HepG2 (cell line): ENCODE data around the gene SERINC2. TPM values are rescaled to one million over a fixed set of nuclear protein-coding genes. Genes with fewer than 3 reads are reported as not detected.
A peak's percentile ranks its signal among the peaks of the same experiment; 100 is the strongest.

ENCODE experiments used
- ATAC-seq: fragments of 200-7000 bp; cut with Tn5 transposase; 3 replicates; pipeline ENCODE4 v1.9.1; 2020; ENCODE audit warnings: mild to moderate bottlenecking, moderate library complexity
- BruUV-seq: library from RNA; stranded (reverse); fragments of 400-500 nt; replicated peaks from 2 replicates; lab custom pipeline; 2021; lab: Mats Ljungman, UMichigan
- CTCF ChIA-PET: fragments of 300-600 bp; formaldehyde crosslinking; extraction: SDS; loops from one replicate; lab custom pipeline; 2021; ENCODE audit warnings: low total read pairs, inconsistent platforms, low intra/inter-chr PET ratio; lab: Yijun Ruan, JAX
- POLR2A ChIA-PET: fragments of 350-600 bp; sonication (Branson Sonifier 250); formaldehyde crosslinking; loops from one replicate; lab custom pipeline; 2020; ENCODE audit warnings: antibody characterized with exemption, inconsistent platforms; lab: Yijun Ruan, JAX
- DNase-seq: peaks from one replicate; pipeline ENCODE4 v3.0.0-alpha.2; 2015; ENCODE audit warnings: low spot score
- FAIRE-seq: peaks from 3 replicates; lab custom pipeline; 2011; peaks lifted over from hg19 to GRCh38; lab: Jason Lieb, UNC
- H2AFZ ChIP-seq: one replicate; pipeline ENCODE4 v1.6.1; 2011; ENCODE audit warnings: low read length, inconsistent platforms
- H3K27ac ChIP-seq: fragments of 300-600 bp; 3 replicates; pipeline ENCODE4 v1.8.0; 2011; ENCODE audit warnings: mixed run types, mild to moderate bottlenecking, mixed read lengths, low read length, inconsistent platforms; ENCODE audit not compliant: insufficient read depth; ENCODE audit errors: extremely low read length
- H3K27me3 ChIP-seq, 2 experiments: fragments of 200-600 bp in 1 of 2; 2 replicates in 1 of 2; 3 replicates in 1 of 2; pipeline versions ENCODE4 v1.6.0 to v1.8.0; 2011; ENCODE audit warnings: low read length in 2 of 2, mild to moderate bottlenecking in 2 of 2, moderate library complexity in 2 of 2, inconsistent platforms in 1 of 2; ENCODE audit not compliant: insufficient read depth in 2 of 2, control insufficient read depth in 1 of 2
- H3K36me3 ChIP-seq, 2 experiments: fragments of 200-600 bp in 1 of 2; replicated peaks in 1 of 2; 2 replicates in 1 of 2; 3 replicates in 1 of 2; pipeline versions ENCODE4 v1.5.1 to v1.8.0; 2011; ENCODE audit warnings: low read length in 2 of 2, inconsistent platforms in 1 of 2; ENCODE audit not compliant: insufficient read depth in 2 of 2, control insufficient read depth in 1 of 2
- H3K4me1 ChIP-seq: 2 replicates; pipeline ENCODE4 v1.5.1; 2012; ENCODE audit warnings: low read length, inconsistent platforms; ENCODE audit not compliant: insufficient read depth
- H3K4me2 ChIP-seq: 2 replicates; pipeline ENCODE4 v1.6.0; 2011; ENCODE audit warnings: low read depth, low read length, inconsistent platforms
- H3K4me3 ChIP-seq, 3 experiments: fragments of 200-600 bp in 1 of 3; sonication (generic), shearing (Covaris generic) in 1 of 3; replicated peaks in 1 of 3; 2 replicates each; pipeline ENCODE4 v1.5.1; 2011 to 2016; ENCODE audit warnings: low read length in 3 of 3, inconsistent platforms in 2 of 3, low read depth in 2 of 3, mild to moderate bottlenecking in 2 of 3, control low read depth in 1 of 3, mixed read lengths in 1 of 3; ENCODE audit not compliant: insufficient read depth in 1 of 3
- H3K79me2 ChIP-seq: one replicate; pipeline ENCODE4 v1.6.1; 2011; ENCODE audit warnings: low read length, inconsistent platforms; ENCODE audit not compliant: insufficient read depth
- H3K9ac ChIP-seq: 2 replicates; pipeline ENCODE4 v1.6.0; 2011; ENCODE audit warnings: mild to moderate bottlenecking, low read depth, low read length, inconsistent platforms; ENCODE audit not compliant: insufficient read depth
- H3K9me3 ChIP-seq: 2 replicates; pipeline ENCODE4 v1.5.1; 2012; ENCODE audit warnings: mild to moderate bottlenecking, low read length
- H4K20me1 ChIP-seq: 2 replicates; pipeline ENCODE4 v1.6.0; 2011; ENCODE audit warnings: inconsistent platforms, mild to moderate bottlenecking, low read length, moderate library complexity; ENCODE audit not compliant: insufficient read depth
- MNT ChIP-seq: fragments of 450-650 bp; IDR thresholded peaks from 2 replicates; pipeline ENCODE4 v1.6.1; 2016
- ZNF574 ChIP-seq: sonication (generic); formaldehyde crosslinking; IDR thresholded peaks from 2 replicates; pipeline ENCODE4 v1.4.0; 2020; ENCODE audit warnings: missing genetic modification reagents
- WGBS: methylation state at CpG from one replicate; pipeline ENCODE4 v1.1.6; 2017; ENCODE audit warnings: low lambda C conversion rate; 5-methylcytosine and 5-hydroxymethylcytosine counted together
- in situ Hi-C: cut with HindIII; loops from 2 replicates; pipeline ENCODE4 v1.10.0; 2017; ENCODE audit warnings: low pct_unique_long_range_greater_than_20kb; ENCODE audit not compliant: extremely low pct_ligation_motif_present
- intact Hi-C: fragments of 100-400 bp; cut with micrococcal nuclease; formaldehyde crosslinking; loops from one replicate; pipeline ENCODE4 v1.10.0; 2022; ENCODE audit not compliant: unreplicated experiment
- polyA plus RNA-seq, 8 experiments: library from polyadenylated mRNA; depleted of rRNA in 3 of 8; stranded (reverse) in 7 of 8; unstranded in 1 of 8; fragments of >200 nt; fragmentation: Illumina TruSeq in 4 of 8; extraction: Trizol in 4 of 8; gene quantifications; 2 replicates each; pipeline versions ENCODE4 v1.2.1 to v1.2.3, GENCODE V29; 2011 to 2016; ENCODE audit warnings: low read depth in 4 of 8, missing spikeins in 1 of 8, mixed read lengths in 1 of 8; ENCODE audit not compliant: insufficient read depth in 1 of 8
- total RNA-seq, 5 experiments: library from RNA; depleted of rRNA; stranded (reverse); fragments of >200 nt; fragmentation: Illumina TruSeq; extraction: Trizol; gene quantifications; 2 replicates each; pipeline ENCODE4 v1.2.3, GENCODE V29; 2016; ENCODE audit warnings: low read depth in 1 of 5
- TF ChIP-seq, protein P1 (sequence below): sonication (generic); formaldehyde crosslinking; IDR thresholded peaks from 2 replicates; pipeline ENCODE4 v1.5.1; 2020; ENCODE audit warnings: mild to moderate bottlenecking, missing genetic modification reagents, moderate library complexity

SERINC2 gene
- total and polyA plus RNA-seq, 2 of the 13 experiments (the other 11 are each of a cell fraction or from before 2014, with no cell fraction given): 4.8 to 126 TPM

GRCh38 chr1:31407029-31407626 lies 5.9 kb upstream of the SERINC2 start:
- DNase-seq: no peak
- Histone ChIP-seq H3K79me2 (no peaks in the 10 kb centered on the region), H3K9me3 (no peaks in the 10 kb centered on the region), H3K4me3 (no peak overlapping the region), H3K4me2 (no peak overlapping the region), H3K4me1 (peaks cover 20% of the 10 kb centered on the region; the same call in 1 of the 2 replicates), H3K36me3 (no peaks in the 10 kb centered on the region), H2AFZ (no peak overlapping the region), H3K9ac (no peak overlapping the region), H3K27me3 (peaks cover 2 to 43% of the 10 kb centered on the region in 2 experiments; a peak in 2 of 5 replicates), H4K20me1 (no peaks in the 10 kb centered on the region), H3K27ac (no peak overlapping the region)
- CTCF ChIA-PET: no interaction called here
- intact Hi-C loops: no loop called here
- no TSS peak for BruUV-seq
- TF ChIP-seq, protein P1, sequence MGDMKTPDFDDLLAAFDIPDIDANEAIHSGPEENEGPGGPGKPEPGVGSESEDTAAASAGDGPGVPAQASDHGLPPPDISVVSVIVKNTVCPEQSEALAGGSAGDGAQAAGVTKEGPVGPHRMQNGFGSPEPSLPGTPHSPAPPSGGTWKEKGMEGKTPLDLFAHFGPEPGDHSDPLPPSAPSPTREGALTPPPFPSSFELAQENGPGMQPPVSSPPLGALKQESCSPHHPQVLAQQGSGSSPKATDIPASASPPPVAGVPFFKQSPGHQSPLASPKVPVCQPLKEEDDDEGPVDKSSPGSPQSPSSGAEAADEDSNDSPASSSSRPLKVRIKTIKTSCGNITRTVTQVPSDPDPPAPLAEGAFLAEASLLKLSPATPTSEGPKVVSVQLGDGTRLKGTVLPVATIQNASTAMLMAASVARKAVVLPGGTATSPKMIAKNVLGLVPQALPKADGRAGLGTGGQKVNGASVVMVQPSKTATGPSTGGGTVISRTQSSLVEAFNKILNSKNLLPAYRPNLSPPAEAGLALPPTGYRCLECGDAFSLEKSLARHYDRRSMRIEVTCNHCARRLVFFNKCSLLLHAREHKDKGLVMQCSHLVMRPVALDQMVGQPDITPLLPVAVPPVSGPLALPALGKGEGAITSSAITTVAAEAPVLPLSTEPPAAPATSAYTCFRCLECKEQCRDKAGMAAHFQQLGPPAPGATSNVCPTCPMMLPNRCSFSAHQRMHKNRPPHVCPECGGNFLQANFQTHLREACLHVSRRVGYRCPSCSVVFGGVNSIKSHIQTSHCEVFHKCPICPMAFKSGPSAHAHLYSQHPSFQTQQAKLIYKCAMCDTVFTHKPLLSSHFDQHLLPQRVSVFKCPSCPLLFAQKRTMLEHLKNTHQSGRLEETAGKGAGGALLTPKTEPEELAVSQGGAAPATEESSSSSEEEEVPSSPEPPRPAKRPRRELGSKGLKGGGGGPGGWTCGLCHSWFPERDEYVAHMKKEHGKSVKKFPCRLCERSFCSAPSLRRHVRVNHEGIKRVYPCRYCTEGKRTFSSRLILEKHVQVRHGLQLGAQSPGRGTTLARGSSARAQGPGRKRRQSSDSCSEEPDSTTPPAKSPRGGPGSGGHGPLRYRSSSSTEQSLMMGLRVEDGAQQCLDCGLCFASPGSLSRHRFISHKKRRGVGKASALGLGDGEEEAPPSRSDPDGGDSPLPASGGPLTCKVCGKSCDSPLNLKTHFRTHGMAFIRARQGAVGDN: peak; percentile 46; the same call in 1 of the 2 replicates
- TF ChIP-seq ZNF574 (CRISPR knock-in tag): no peak
- TF ChIP-seq MNT: peak; percentile 99
- WGBS: 45% methylated on average over 11 of the region's 18 CpGs
- no peak for FAIRE-seq
- ATAC-seq: peak; percentile 28; the same call in 2 of the 3 replicates
- in situ Hi-C loops: no loop called here
- POLR2A ChIA-PET: no interaction called here
